ENCODE data around the gene ZNF365. TPM values are rescaled to one million over a fixed set of nuclear protein-coding genes. Genes with fewer than 3 reads are reported as not detected.
"Not testable (repeated sequence)": the region's sequence is repeated elsewhere in the genome, so short reads cannot be mapped to it uniquely, and the experiment has no call there.

ZNF365 gene
- polyA plus RNA-seq, 3 donors = 0.32 to 0.50 (median 0.37) TPM

GRCh38 chr10:62377026-62377415 is 2.9 kb downstream of the ZNF365 start:
- no peak for DNase-seq

- no peak for DNase-seq
Measured at GRCh38 chr10:62377966-62378365, 3.8 kb downstream of the ZNF365 start.

- not testable (repeated sequence) for DNase-seq
Measured at GRCh38 chr10:62378877-62379276, 4.7 kb downstream of the ZNF365 start.

GRCh38 chr10:62379394-62379793 is 5.2 kb downstream of the ZNF365 start:
- no peak for DNase-seq

GRCh38 chr10:62380016-62380415 is 5.8 kb downstream of the ZNF365 start:
- DNase-seq = no peak

- no peak for DNase-seq
Measured at GRCh38 chr10:62381385-62382102, 7.4 kb downstream of the ZNF365 start.

GRCh38 chr10:62382831-62383230 is 8.7 kb downstream of the ZNF365 start:
- DNase-seq = no peak

- DNase-seq = no peak
Measured at GRCh38 chr10:62384057-62384446, 9.9 kb downstream of the ZNF365 start.

- no peak for DNase-seq
Measured at GRCh38 chr10:62384447-62385081, 10.4 kb downstream of the ZNF365 start.

GRCh38 chr10:62386356-62387320 is 12.5 kb downstream of the ZNF365 start:
- DNase-seq = no peak

- no peak for DNase-seq
Measured at GRCh38 chr10:62388328-62388727, 14.2 kb downstream of the ZNF365 start.

- DNase-seq = no peak
Measured at GRCh38 chr10:62390497-62391176, 16.5 kb downstream of the ZNF365 start.

- no peak for DNase-seq
Measured at GRCh38 chr10:62393237-62393636, 19.1 kb downstream of the ZNF365 start.

- DNase-seq = no peak
Measured at GRCh38 chr10:62394556-62395018, 20.4 kb downstream of the ZNF365 start.

- no peak for DNase-seq
Measured at GRCh38 chr10:62395892-62396291, 21.7 kb downstream of the ZNF365 start.

GRCh38 chr10:62396864-62397263 is 22.7 kb downstream of the ZNF365 start:
- no peak for DNase-seq

- DNase-seq = no peak
Measured at GRCh38 chr10:62399211-62399610, 25.0 kb downstream of the ZNF365 start.

GRCh38 chr10:62402508-62402907 is 28.3 kb downstream of the ZNF365 start:
- DNase-seq = no peak

GRCh38 chr10:62410528-62410927 is 36.4 kb downstream of the ZNF365 start:
- not testable (repeated sequence) for DNase-seq

- DNase-seq = not testable (repeated sequence)
Measured at GRCh38 chr10:62410934-62411333, 36.8 kb downstream of the ZNF365 start.

GRCh38 chr10:62413048-62413447 is 38.9 kb downstream of the ZNF365 start:
- DNase-seq = no peak

- no peak for DNase-seq
Measured at GRCh38 chr10:62413652-62414051, 39.5 kb downstream of the ZNF365 start.

Data from renal pelvis (tissue), 4 donors.